Stomach (tissue), 4 donors: ENCODE results near the gene HEBP1.

Experiments used
- POLR2A ChIP-seq, 4 donors: fragments of 450-650 bp; IDR thresholded peaks; one replicate each; pipeline ENCODE4 v1.6.1; 2016; ENCODE audit warnings: antibody characterized with exemption in 4 of 4, control low read depth in 2 of 4, mild to moderate bottlenecking in 1 of 4, moderate library complexity in 1 of 4
- POLR2AphosphoS5 ChIP-seq, 3 donors: sonication (generic); formaldehyde crosslinking; IDR thresholded peaks; one replicate each; pipeline ENCODE4 v1.6.1; 2016; ENCODE audit warnings: antibody characterized with exemption in 3 of 3
- TF ChIP-seq, protein P1 (sequence below), 7 experiments: fragments of 450-650 bp in 4 of 7; fragments of 200-600 bp in 3 of 7; sonication (generic) in 3 of 7; IDR thresholded peaks; one replicate each; pipeline ENCODE4 v1.5.1; 2016 to 2019; ENCODE audit warnings: antibody characterized with exemption in 7 of 7, control low read depth in 2 of 7, mild to moderate bottlenecking in 1 of 7

DNA sequence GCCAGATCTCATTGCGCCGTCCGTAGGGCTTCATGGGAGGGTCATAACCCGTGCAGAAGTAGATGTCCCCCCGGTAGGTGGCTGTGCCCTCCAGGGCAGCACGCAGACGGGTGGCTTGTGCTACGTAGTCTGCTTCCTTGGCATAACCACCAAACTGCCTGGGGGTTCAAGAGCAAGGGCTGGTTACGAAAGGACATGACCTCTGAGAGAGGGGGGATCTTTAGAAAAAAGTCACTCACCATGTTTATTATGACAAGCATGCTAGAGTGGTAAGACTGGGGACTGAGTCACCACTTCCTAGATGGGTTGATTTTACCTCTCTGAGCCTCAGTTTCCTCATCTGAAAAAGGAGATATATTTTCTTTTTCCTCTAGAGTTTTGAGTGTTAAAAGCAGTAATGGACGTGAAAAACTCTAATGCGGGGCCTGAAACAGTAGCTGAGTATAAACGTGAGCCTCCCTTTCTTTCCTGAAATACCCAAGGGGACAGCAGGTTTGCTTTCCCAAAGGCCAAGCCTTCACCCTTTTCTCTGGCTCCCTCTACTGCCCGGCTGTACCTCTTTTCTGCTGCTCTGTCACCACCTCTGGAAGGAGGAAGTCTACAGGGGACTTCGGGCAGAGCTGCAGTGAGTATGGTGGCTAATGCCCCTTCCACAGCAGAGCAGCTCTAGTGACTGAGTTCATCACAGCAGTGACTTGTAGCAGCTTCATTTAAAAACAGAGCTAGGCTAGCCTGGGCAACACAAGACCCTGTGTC, 24.6 kb downstream of the HEBP1 start:
- TF ChIP-seq, protein P1, sequence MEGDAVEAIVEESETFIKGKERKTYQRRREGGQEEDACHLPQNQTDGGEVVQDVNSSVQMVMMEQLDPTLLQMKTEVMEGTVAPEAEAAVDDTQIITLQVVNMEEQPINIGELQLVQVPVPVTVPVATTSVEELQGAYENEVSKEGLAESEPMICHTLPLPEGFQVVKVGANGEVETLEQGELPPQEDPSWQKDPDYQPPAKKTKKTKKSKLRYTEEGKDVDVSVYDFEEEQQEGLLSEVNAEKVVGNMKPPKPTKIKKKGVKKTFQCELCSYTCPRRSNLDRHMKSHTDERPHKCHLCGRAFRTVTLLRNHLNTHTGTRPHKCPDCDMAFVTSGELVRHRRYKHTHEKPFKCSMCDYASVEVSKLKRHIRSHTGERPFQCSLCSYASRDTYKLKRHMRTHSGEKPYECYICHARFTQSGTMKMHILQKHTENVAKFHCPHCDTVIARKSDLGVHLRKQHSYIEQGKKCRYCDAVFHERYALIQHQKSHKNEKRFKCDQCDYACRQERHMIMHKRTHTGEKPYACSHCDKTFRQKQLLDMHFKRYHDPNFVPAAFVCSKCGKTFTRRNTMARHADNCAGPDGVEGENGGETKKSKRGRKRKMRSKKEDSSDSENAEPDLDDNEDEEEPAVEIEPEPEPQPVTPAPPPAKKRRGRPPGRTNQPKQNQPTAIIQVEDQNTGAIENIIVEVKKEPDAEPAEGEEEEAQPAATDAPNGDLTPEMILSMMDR (IDR thresholded peaks at IDR 0.05): peak in 2 of 7 experiments; percentile 7 to 41
- no peak for TF ChIP-seq POLR2A (IDR thresholded peaks at IDR 0.05)
- TF ChIP-seq POLR2AphosphoS5 (IDR thresholded peaks at IDR 0.05): no peak
